ENCODE data around the gene TBX15.

DNA sequence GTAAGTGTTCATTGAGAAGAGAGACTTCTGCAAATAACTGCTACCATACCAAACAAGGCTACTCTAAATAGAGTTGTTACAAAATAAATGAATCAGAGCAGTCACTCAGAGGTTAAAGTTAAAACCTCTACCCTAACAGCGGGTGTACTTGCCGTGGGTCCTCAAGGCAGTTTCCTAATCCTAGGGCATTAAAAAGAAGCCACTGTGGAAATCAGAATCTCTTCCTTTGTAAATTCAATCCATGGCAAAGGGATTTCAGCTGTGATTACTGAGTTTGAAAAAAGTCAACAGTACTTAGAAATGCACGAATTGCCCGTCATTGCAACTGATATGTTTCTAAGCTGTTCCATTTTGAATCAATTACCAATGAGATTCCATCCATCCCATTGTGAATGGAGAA is 13.5 kb downstream of the TBX15 start:
- TF ChIP-seq FOXM1 (IDR thresholded peaks at IDR 0.05; ENCODE audit: borderline replicate concordance) (no peak), CTBP1 (IDR thresholded peaks at IDR 0.05; ENCODE audit: borderline replicate concordance) (no peak), FOXA1 (IDR thresholded peaks at IDR 0.05) (no peak), FOXK2 (IDR thresholded peaks at IDR 0.05) (no peak), SUZ12 (IDR thresholded peaks at IDR 0.05) (no peak), TARDBP (IDR thresholded peaks at IDR 0.05) (no peak), NFRKB (IDR thresholded peaks at IDR 0.05) (no peak), ZNF384 (IDR thresholded peaks at IDR 0.05) (no peak), PKNOX1 (IDR thresholded peaks at IDR 0.05) (no peak), BHLHE40 (IDR thresholded peaks at IDR 0.05; ENCODE audit: borderline replicate concordance) (no peak), ELF4 (IDR thresholded peaks at IDR 0.05) (no peak), HDGF (IDR thresholded peaks at IDR 0.05; ENCODE audit: borderline replicate concordance) (no peak), SP1 (IDR thresholded peaks at IDR 0.05) (no peak), L3MBTL2 (conservative IDR thresholded peaks at IDR 0.05) (no peak)
